Adrenal gland (tissue), 5 donors: Measurements from ENCODE around the gene LURAP1L.

Experiments used
- POLR2A ChIP-seq, 2 donors: fragments of 450-650 bp; IDR thresholded peaks; one replicate each; pipeline ENCODE4 v1.6.1; 2017; ENCODE audit warnings: antibody characterized with exemption in 2 of 2, mild to moderate bottlenecking in 2 of 2, moderate library complexity in 1 of 2
- TF ChIP-seq, protein P1 (sequence below), 6 experiments: fragments of 450-650 bp in 4 of 6; fragments of 200-600 bp in 2 of 6; sonication (generic) in 1 of 6; IDR thresholded peaks; 1 replicate in 5 of 6; 2 replicates in 1 of 6; pipeline versions ENCODE4 v1.5.1 to v1.8.0; 2016 to 2021; ENCODE audit warnings: antibody characterized with exemption in 6 of 6, mild to moderate bottlenecking in 2 of 6, moderate library complexity in 1 of 6
- donor health status: DM: no; HTN: no; CAD: no.

DNA sequence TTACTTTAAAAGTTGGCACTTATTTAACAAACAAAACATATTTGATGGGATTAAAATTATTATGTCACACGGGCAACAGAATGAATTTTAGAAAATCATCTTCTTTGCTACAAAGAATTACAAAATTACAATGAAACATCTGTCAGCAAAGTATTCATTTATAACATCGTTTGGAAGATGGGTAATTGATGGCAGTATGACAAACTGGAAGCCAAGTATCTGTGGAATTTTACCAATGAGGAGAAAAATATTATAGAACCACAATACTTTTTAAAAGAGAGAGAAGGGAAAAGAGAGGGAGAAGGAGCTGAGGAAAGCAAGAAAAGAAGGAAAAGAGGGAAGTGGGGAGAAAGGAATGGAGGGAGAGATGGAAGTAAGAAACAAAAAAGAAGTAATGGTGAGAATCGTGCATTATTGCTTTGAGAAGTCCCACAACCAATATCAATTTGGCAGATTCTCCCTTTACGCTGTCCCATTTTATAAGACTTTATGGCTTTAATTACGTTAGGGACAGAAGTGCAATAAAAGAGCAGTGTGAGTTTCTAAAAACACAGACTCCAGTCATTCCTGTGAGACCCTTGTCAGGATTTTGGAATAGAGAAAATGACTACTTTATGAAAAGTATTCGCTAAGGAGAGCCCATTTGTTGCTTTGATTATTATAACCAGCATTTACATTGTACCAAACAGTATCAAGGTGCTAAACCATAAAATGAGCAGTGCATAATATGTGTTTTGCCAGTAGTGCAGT is 76.7 kb downstream of the LURAP1L start:
- TF ChIP-seq POLR2A (IDR thresholded peaks at IDR 0.05): no peak
- TF ChIP-seq, protein P1, sequence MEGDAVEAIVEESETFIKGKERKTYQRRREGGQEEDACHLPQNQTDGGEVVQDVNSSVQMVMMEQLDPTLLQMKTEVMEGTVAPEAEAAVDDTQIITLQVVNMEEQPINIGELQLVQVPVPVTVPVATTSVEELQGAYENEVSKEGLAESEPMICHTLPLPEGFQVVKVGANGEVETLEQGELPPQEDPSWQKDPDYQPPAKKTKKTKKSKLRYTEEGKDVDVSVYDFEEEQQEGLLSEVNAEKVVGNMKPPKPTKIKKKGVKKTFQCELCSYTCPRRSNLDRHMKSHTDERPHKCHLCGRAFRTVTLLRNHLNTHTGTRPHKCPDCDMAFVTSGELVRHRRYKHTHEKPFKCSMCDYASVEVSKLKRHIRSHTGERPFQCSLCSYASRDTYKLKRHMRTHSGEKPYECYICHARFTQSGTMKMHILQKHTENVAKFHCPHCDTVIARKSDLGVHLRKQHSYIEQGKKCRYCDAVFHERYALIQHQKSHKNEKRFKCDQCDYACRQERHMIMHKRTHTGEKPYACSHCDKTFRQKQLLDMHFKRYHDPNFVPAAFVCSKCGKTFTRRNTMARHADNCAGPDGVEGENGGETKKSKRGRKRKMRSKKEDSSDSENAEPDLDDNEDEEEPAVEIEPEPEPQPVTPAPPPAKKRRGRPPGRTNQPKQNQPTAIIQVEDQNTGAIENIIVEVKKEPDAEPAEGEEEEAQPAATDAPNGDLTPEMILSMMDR (IDR thresholded peaks at IDR 0.05): no peak
